Liver (tissue), 3 donors: ENCODE results near the gene NFATC1.

Experiments
- EGR1 ChIP-seq, 2 donors: IDR thresholded peaks; 2 replicates each; pipeline ENCODE4 v1.6.1; 2016 to 2018; ENCODE audit warnings: antibody characterized with exemption in 2 of 2, low read depth in 2 of 2
- GABPA ChIP-seq, 2 donors: IDR thresholded peaks in 1 of 2; conservative IDR thresholded peaks in 1 of 2; 2 replicates each; pipeline ENCODE4 v1.6.1; 2016; ENCODE audit warnings: antibody characterized with exemption in 2 of 2, mild to moderate bottlenecking in 1 of 2, moderate library complexity in 1 of 2
- JUND ChIP-seq, 2 donors: IDR thresholded peaks; 2 replicates each; pipeline ENCODE4 v1.6.1; 2016; ENCODE audit warnings: antibody characterized with exemption in 2 of 2
- RAD21 ChIP-seq, 2 donors: IDR thresholded peaks; 2 replicates each; pipeline ENCODE4 v1.6.1; 2016; ENCODE audit warnings: antibody characterized with exemption in 2 of 2, mild to moderate bottlenecking in 2 of 2
- RXRA ChIP-seq, 2 donors: IDR thresholded peaks; 2 replicates each; pipeline ENCODE4 v1.6.1; 2017 to 2018; ENCODE audit warnings: antibody characterized with exemption in 2 of 2, mild to moderate bottlenecking in 1 of 2
- SP1 ChIP-seq: IDR thresholded peaks from 2 replicates; pipeline ENCODE4 v1.6.1; 2018; ENCODE audit warnings: antibody characterized with exemption, mild to moderate bottlenecking
- TAF1 ChIP-seq: conservative IDR thresholded peaks from 2 replicates; pipeline ENCODE4 v1.6.1; 2016; ENCODE audit warnings: antibody characterized with exemption, mild to moderate bottlenecking
- YY1 ChIP-seq: IDR thresholded peaks from 2 replicates; pipeline ENCODE4 v1.6.1; 2016; ENCODE audit warnings: antibody characterized with exemption, mild to moderate bottlenecking
- TF ChIP-seq, protein P1 (sequence below): IDR thresholded peaks from 2 replicates; pipeline ENCODE4 v1.6.1; 2016; ENCODE audit warnings: antibody characterized with exemption
- TF ChIP-seq, protein P2 (sequence below): fragments of 150-350 bp; IDR thresholded peaks from 2 replicates; pipeline ENCODE4 v1.5.1; 2017; ENCODE audit warnings: improper control_type of control experiment, low read depth, low read length; ENCODE audit not compliant: missing input control
- TF ChIP-seq, protein P3 (sequence below): IDR thresholded peaks from 2 replicates; pipeline ENCODE4 v1.6.1; 2016; ENCODE audit warnings: antibody characterized with exemption, mild to moderate bottlenecking
- TF ChIP-seq, protein P4 (sequence below): IDR thresholded peaks from 2 replicates; pipeline ENCODE4 v1.6.1; 2016; ENCODE audit warnings: antibody characterized with exemption
- donor health status: healthy.
- donor health status: healthy.

DNA sequence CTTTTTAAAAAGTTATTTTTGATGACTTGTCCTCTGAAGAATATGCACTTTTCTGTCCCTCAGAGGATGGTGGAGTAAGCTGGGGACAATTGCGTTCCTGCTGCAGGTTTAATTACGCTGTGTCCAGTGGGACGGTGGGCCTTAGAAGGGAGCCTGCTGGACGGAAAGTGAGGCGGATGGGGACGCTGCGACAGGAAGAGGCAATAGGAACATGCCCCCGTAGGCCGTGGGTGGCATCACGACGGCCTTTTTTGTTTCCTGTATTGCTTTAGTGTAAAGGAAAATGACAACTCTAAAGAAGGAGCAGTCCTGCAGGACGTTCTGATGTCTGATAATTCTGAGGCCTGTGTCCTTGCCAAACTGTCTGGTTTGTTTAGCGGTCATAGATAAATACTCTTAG lies 121.6 kb downstream of the NFATC1 start:
- TF ChIP-seq, protein P1, sequence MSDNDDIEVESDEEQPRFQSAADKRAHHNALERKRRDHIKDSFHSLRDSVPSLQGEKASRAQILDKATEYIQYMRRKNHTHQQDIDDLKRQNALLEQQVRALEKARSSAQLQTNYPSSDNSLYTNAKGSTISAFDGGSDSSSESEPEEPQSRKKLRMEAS, result no peak
- TF ChIP-seq TAF1, result no peak
- TF ChIP-seq, protein P2, sequence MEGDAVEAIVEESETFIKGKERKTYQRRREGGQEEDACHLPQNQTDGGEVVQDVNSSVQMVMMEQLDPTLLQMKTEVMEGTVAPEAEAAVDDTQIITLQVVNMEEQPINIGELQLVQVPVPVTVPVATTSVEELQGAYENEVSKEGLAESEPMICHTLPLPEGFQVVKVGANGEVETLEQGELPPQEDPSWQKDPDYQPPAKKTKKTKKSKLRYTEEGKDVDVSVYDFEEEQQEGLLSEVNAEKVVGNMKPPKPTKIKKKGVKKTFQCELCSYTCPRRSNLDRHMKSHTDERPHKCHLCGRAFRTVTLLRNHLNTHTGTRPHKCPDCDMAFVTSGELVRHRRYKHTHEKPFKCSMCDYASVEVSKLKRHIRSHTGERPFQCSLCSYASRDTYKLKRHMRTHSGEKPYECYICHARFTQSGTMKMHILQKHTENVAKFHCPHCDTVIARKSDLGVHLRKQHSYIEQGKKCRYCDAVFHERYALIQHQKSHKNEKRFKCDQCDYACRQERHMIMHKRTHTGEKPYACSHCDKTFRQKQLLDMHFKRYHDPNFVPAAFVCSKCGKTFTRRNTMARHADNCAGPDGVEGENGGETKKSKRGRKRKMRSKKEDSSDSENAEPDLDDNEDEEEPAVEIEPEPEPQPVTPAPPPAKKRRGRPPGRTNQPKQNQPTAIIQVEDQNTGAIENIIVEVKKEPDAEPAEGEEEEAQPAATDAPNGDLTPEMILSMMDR, result no peak
- no peak for TF ChIP-seq GABPA (IDR thresholded peaks at IDR 0.05 in 1 of 2, conservative IDR thresholded peaks at IDR 0.05 in 1 of 2)
- TF ChIP-seq, protein P3, sequence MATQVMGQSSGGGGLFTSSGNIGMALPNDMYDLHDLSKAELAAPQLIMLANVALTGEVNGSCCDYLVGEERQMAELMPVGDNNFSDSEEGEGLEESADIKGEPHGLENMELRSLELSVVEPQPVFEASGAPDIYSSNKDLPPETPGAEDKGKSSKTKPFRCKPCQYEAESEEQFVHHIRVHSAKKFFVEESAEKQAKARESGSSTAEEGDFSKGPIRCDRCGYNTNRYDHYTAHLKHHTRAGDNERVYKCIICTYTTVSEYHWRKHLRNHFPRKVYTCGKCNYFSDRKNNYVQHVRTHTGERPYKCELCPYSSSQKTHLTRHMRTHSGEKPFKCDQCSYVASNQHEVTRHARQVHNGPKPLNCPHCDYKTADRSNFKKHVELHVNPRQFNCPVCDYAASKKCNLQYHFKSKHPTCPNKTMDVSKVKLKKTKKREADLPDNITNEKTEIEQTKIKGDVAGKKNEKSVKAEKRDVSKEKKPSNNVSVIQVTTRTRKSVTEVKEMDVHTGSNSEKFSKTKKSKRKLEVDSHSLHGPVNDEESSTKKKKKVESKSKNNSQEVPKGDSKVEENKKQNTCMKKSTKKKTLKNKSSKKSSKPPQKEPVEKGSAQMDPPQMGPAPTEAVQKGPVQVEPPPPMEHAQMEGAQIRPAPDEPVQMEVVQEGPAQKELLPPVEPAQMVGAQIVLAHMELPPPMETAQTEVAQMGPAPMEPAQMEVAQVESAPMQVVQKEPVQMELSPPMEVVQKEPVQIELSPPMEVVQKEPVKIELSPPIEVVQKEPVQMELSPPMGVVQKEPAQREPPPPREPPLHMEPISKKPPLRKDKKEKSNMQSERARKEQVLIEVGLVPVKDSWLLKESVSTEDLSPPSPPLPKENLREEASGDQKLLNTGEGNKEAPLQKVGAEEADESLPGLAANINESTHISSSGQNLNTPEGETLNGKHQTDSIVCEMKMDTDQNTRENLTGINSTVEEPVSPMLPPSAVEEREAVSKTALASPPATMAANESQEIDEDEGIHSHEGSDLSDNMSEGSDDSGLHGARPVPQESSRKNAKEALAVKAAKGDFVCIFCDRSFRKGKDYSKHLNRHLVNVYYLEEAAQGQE, result no peak
- no peak for TF ChIP-seq SP1
- TF ChIP-seq RAD21 (IDR thresholded peaks at IDR 0.05), result no peak
- TF ChIP-seq YY1, result no peak
- TF ChIP-seq EGR1 (IDR thresholded peaks at IDR 0.05; ENCODE audit: low read depth in 2 of 2), result no peak
- TF ChIP-seq, protein P4, sequence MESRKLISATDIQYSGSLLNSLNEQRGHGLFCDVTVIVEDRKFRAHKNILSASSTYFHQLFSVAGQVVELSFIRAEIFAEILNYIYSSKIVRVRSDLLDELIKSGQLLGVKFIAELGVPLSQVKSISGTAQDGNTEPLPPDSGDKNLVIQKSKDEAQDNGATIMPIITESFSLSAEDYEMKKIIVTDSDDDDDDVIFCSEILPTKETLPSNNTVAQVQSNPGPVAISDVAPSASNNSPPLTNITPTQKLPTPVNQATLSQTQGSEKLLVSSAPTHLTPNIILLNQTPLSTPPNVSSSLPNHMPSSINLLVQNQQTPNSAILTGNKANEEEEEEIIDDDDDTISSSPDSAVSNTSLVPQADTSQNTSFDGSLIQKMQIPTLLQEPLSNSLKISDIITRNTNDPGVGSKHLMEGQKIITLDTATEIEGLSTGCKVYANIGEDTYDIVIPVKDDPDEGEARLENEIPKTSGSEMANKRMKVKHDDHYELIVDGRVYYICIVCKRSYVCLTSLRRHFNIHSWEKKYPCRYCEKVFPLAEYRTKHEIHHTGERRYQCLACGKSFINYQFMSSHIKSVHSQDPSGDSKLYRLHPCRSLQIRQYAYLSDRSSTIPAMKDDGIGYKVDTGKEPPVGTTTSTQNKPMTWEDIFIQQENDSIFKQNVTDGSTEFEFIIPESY, result no peak
- no peak for TF ChIP-seq RXRA (IDR thresholded peaks at IDR 0.05)
- no peak for TF ChIP-seq JUND (IDR thresholded peaks at IDR 0.05)
